Measurements from ENCODE around the gene FBXW8.

Gene FBXW8

GRCh38 chr12:117076410-117077372, 165.9 kb downstream of the FBXW8 start:
- no peak for DNase-seq (ENCODE audit: low spot score)

- DNase-seq (ENCODE audit: low spot score): no peak
Measured at GRCh38 chr12:117079487-117079886, 168.7 kb downstream of the FBXW8 start.

- no peak for DNase-seq (ENCODE audit: low spot score)
Measured at GRCh38 chr12:117080661-117081144, 170.0 kb downstream of the FBXW8 start.
